Pancreas (tissue), 10 donors: ENCODE results near the gene MEIS1. TPM values are rescaled to one million over a fixed set of nuclear protein-coding genes. Genes with fewer than 3 reads are reported as not detected.

Experiments
- ATAC-seq, 4 donors: fragments of 200-7000 bp; cut with Tn5 transposase; one replicate each; pipeline versions ENCODE4 v1.8.0 to v1.9.1; 2020; ENCODE audit warnings: mild to moderate bottlenecking in 4 of 4, moderate library complexity in 4 of 4
- DNase-seq, 6 donors: peaks; one replicate each; pipeline ENCODE4 v3.0.0-alpha.2; 2020
- FAIRE-seq: peaks from 2 replicates; lab custom pipeline; 2012; peaks lifted over from hg19 to GRCh38; lab: Jason Lieb, UNC
- H3K27ac ChIP-seq, 4 donors: fragments of 200-600 bp; sonication (generic); 1 replicate in 3 of 4; 2 replicates in 1 of 4; pipeline versions ENCODE4 v1.5.0 to v1.8.0; 2020
- H3K27me3 ChIP-seq, 4 donors: fragments of 200-600 bp; one replicate each; pipeline ENCODE4 v1.8.0; 2021
- H3K36me3 ChIP-seq, 3 donors: fragments of 200-600 bp; sonication (generic) in 1 of 3; one replicate each; pipeline versions ENCODE4 v1.5.0 to v1.8.0; 2020 to 2021
- H3K4me1 ChIP-seq, 3 donors: fragments of 200-600 bp; one replicate each; pipeline ENCODE4 v1.8.0; 2021
- H3K4me3 ChIP-seq, 4 donors: fragments of 200-600 bp; sonication (generic) in 2 of 4; one replicate each; pipeline versions ENCODE4 v1.5.0 to v1.8.0; 2020 to 2021
- H3K9me3 ChIP-seq, 4 donors: fragments of 200-600 bp; one replicate each; pipeline ENCODE4 v1.8.0; 2021
- CTCF ChIP-seq, 4 donors: fragments of 200-600 bp; sonication (generic) in 3 of 4; IDR thresholded peaks; one replicate each; pipeline versions ENCODE4 v1.5.0 to v1.8.0; 2021; ENCODE audit warnings: antibody characterized with exemption in 4 of 4
- WGBS, 2 donors: extraction: QIAGEN DNeasy Blood & Tissue Kit; methylation state at CpG; one replicate each; pipeline ENCODE4 v1.1.7; 2013; 5-methylcytosine and 5-hydroxymethylcytosine counted together
- intact Hi-C, 3 donors: fragments of 100-400 bp; cut with DNase I; formaldehyde crosslinking; loops; one replicate each; pipeline versions ENCODE4 v1.11.1 to v1.14.2; 2022
- polyA plus RNA-seq, 2 donors: library from polyadenylated mRNA; stranded (reverse); fragments of 200-250 nt; gene quantifications; one replicate each; pipeline ENCODE4 v1.2.3, GENCODE V29; 2013
- total RNA-seq, 6 donors: library from RNA; stranded (reverse); fragmentation: NEBNext Ultra II Directional in 4 of 6; extraction: Animal tissue kit (Norgen Biotek cat#: 25700) in 4 of 6; gene quantifications; one replicate each; pipeline versions ENCODE4 v1.2.1 to v1.2.4, GENCODE V29; 2021 to 2023
- donor health status: healthy with polysubstance abuse.
- donor health status: DM: no; HTN: no; CAD: no; lungs with moderate emphysema.
- donor health status: DM: no; HTN: no; CAD: no.
- donor health status: control.
- donor health status: control.
- donor health status: Bipolar disorder and iron deficiency.
- donor health status: DM: yes; HTN: yes; CAD: no.
- donor health status: DM: no; HTN: no; CAD: no.
- donor health status: DM: no; HTN: no; CAD: no.
- donor health status: DM: yes; HTN: yes; CAD: no.

The MEIS1 gene
- total and polyA plus RNA-seq, 8 donors: 41.3 to 129 (median 58.4) TPM

- DNase-seq (peak; percentile 54 to 87 (median 70)), ATAC-seq (peak; percentile 13 to 26 (median 21)), FAIRE-seq (no peak)
- Histone ChIP-seq H3K4me1 (peaks cover 0 to 28% (median 18%) of the 10 kb centered on the region in 3 donors), H3K4me3 (peak overlapping the region; percentile 45 to 64 (median 52)), H3K9me3 (no peaks in the 10 kb centered on the region), H3K36me3 (peaks cover 0 to 7% (median 0%) of the 10 kb centered on the region in 3 donors), H3K27me3 (no peaks in the 10 kb centered on the region), H3K27ac (peak overlapping the region; percentile 85 to 98 (median 94))
- intact Hi-C loops: loop anchor here in 2 of 3 donors (5.0 to 10.0 kb wide), 3 partner anchors 131 to 462 kb away; partner anchors contain the start of gene MEIS1 (in 1 of the 2)
- WGBS, 2 donors: 0 to 1% methylated on average over 40 to 53 of the region's 53 CpGs
- no peak for TF ChIP-seq CTCF (IDR thresholded peaks at IDR 0.05)
Observed at GRCh38 chr2:66575625-66576310, 140.8 kb downstream of the MEIS1 start.

- H3K9me3 ChIP-seq: no peaks in the 10 kb centered on the region
- TF ChIP-seq CTCF (IDR thresholded peaks at IDR 0.05): no peak
- peaks cover 0 to 7% (median 0%) of the 10 kb centered on the region in 3 donors for H3K36me3 ChIP-seq
- H3K27ac ChIP-seq: peak overlapping the region; percentile 85 to 98 (median 94)
- H3K4me1 ChIP-seq: peaks cover 0 to 28% (median 18%) of the 10 kb centered on the region in 3 donors
- peak overlapping the region; percentile 45 to 64 (median 52) for H3K4me3 ChIP-seq
- no peaks in the 10 kb centered on the region for H3K27me3 ChIP-seq
- DNase-seq (no peak), FAIRE-seq (no peak), ATAC-seq (peak; percentile 2 to 9 (median 4))
- intact Hi-C loops: loop anchor here in 2 of 3 donors (5.0 to 10.0 kb wide), 3 partner anchors 131 to 461 kb away; partner anchors contain the start of gene MEIS1 (in 1 of the 2)
- WGBS, 2 donors: 0 to 1% methylated on average over 11 of the region's 11 CpGs
Observed at GRCh38 chr2:66576311-66576560, 141.3 kb downstream of the MEIS1 start.

- peaks cover 0 to 2% (median 0%) of the 10 kb centered on the region in 3 donors for H3K36me3 ChIP-seq
Observed at GRCh38 chr2:66576561-66577320, 141.8 kb downstream of the MEIS1 start.

More at GRCh38 chr2:66576561-66577320, 141.8 kb downstream of the MEIS1 start:
- peaks cover 0 to 28% (median 16%) of the 10 kb centered on the region in 3 donors for H3K4me1 ChIP-seq
- intact Hi-C loops: loop anchor here in 2 of 3 donors (5.0 to 10.0 kb wide), 3 partner anchors 132 to 461 kb away; partner anchors contain the start of gene MEIS1 (in 1 of the 2)
- no peak for TF ChIP-seq CTCF (IDR thresholded peaks at IDR 0.05)
- H3K9me3 ChIP-seq: no peaks in the 10 kb centered on the region
- peak overlapping the region; percentile 45 to 64 (median 52) for H3K4me3 ChIP-seq
- no peaks in the 10 kb centered on the region for H3K27me3 ChIP-seq
- peak overlapping the region; percentile 85 to 98 (median 94) for H3K27ac ChIP-seq
- peak; percentile 36 to 49 (median 46) for ATAC-seq
- WGBS, 2 donors: 0 to 1% methylated on average over 37 of the region's 37 CpGs
- no peak for FAIRE-seq
- DNase-seq: peak; percentile 59 to 82 (median 72)
